NCI-H1092 treated with DMSO at 0.1 percent for 48 hours (cell line): ENCODE measurements around the gene HOMER3.
"Not testable (repeated sequence)": the region's sequence is repeated elsewhere in the genome, so short reads cannot be mapped to it uniquely, and the experiment has no call there.

ENCODE experiments used
- DNase-seq: peaks from one replicate; lab custom pipeline; 2025; lab: John Stamatoyannopoulos, UW

Gene HOMER3

GRCh38 chr19:18902519-18902918, 38.5 kb downstream of the HOMER3 start:
- not testable (repeated sequence) for DNase-seq

- no peak for DNase-seq
Observed at GRCh38 chr19:18901491-18901890, 39.5 kb downstream of the HOMER3 start.

- no peak for DNase-seq
Observed at GRCh38 chr19:18900700-18901481, 40.1 kb downstream of the HOMER3 start.

GRCh38 chr19:18899624-18900560, 41.1 kb downstream of the HOMER3 start:
- no peak for DNase-seq

- no peak for DNase-seq
Observed at GRCh38 chr19:18898607-18899408, 42.2 kb downstream of the HOMER3 start.

GRCh38 chr19:18898081-18898606, 42.9 kb downstream of the HOMER3 start:
- DNase-seq: no peak

- no peak for DNase-seq
Observed at GRCh38 chr19:18897094-18898029, 43.7 kb downstream of the HOMER3 start.

GRCh38 chr19:18896421-18896841, 44.6 kb downstream of the HOMER3 start:
- DNase-seq: no peak

- DNase-seq: peak; percentile 6
Observed at GRCh38 chr19:18895824-18896341, 45.1 kb downstream of the HOMER3 start, which contains the start of gene CERS1. Gene CERS1, minus strand, starts transcription at chr19:18896158. Its CDS starts 86 bp downstream, at chr19:18896072.

- DNase-seq: peak; percentile 35
Observed at GRCh38 chr19:18895038-18895823, 45.8 kb downstream of the HOMER3 start.

GRCh38 chr19:18894254-18895037, 46.6 kb downstream of the HOMER3 start:
- peak; percentile 68 for DNase-seq

- no peak for DNase-seq
Observed at GRCh38 chr19:18893587-18894253, 47.3 kb downstream of the HOMER3 start.

- no peak for DNase-seq
Observed at GRCh38 chr19:18889949-18890745, 50.9 kb downstream of the HOMER3 start.

- no peak for DNase-seq
Observed at GRCh38 chr19:18886972-18887371, 54.0 kb downstream of the HOMER3 start.

GRCh38 chr19:18883526-18884304, 57.3 kb downstream of the HOMER3 start:
- DNase-seq: no peak

GRCh38 chr19:18881491-18881890, 59.5 kb downstream of the HOMER3 start:
- DNase-seq: no peak
